Liver (tissue), 3 donors: ENCODE measurements around the gene KLK12.

ENCODE experiments used
- CTCF ChIP-seq: fragments of 150-350 bp; IDR thresholded peaks from 2 replicates; pipeline ENCODE4 v1.5.1; 2017; ENCODE audit warnings: improper control_type of control experiment, low read depth, low read length; ENCODE audit not compliant: missing input control
- GABPA ChIP-seq, 2 donors: IDR thresholded peaks in 1 of 2; conservative IDR thresholded peaks in 1 of 2; 2 replicates each; pipeline ENCODE4 v1.6.1; 2016; ENCODE audit warnings: antibody characterized with exemption in 2 of 2, mild to moderate bottlenecking in 1 of 2, moderate library complexity in 1 of 2
- JUND ChIP-seq, 2 donors: IDR thresholded peaks; 2 replicates each; pipeline ENCODE4 v1.6.1; 2016; ENCODE audit warnings: antibody characterized with exemption in 2 of 2
- REST ChIP-seq: IDR thresholded peaks from 2 replicates; pipeline ENCODE4 v1.6.1; 2016; ENCODE audit warnings: antibody characterized with exemption, mild to moderate bottlenecking
- RXRA ChIP-seq, 2 donors: IDR thresholded peaks; 2 replicates each; pipeline ENCODE4 v1.6.1; 2017 to 2018; ENCODE audit warnings: antibody characterized with exemption in 2 of 2, mild to moderate bottlenecking in 1 of 2
- YY1 ChIP-seq: IDR thresholded peaks from 2 replicates; pipeline ENCODE4 v1.6.1; 2016; ENCODE audit warnings: antibody characterized with exemption, mild to moderate bottlenecking
- donor health status: healthy.
- donor health status: healthy.

- no peak for TF ChIP-seq RXRA (IDR thresholded peaks at IDR 0.05)
- TF ChIP-seq GABPA (IDR thresholded peaks at IDR 0.05 in 1 of 2, conservative IDR thresholded peaks at IDR 0.05 in 1 of 2), result no peak
- no peak for TF ChIP-seq CTCF
- TF ChIP-seq REST, result no peak
- no peak for TF ChIP-seq YY1
- no peak for TF ChIP-seq JUND (IDR thresholded peaks at IDR 0.05)
Measured at GRCh38 chr19:51070334-51071094, 35.7 kb upstream of the KLK12 start.
